ENCODE results near the gene CMSS1. TPM values are rescaled to one million over a fixed set of nuclear protein-coding genes. Genes with fewer than 3 reads are reported as not detected.

The CMSS1 gene
- total RNA-seq, 4 donors from 2014 or later = 1.3 to 9.9 (median 2.3) TPM

DNA sequence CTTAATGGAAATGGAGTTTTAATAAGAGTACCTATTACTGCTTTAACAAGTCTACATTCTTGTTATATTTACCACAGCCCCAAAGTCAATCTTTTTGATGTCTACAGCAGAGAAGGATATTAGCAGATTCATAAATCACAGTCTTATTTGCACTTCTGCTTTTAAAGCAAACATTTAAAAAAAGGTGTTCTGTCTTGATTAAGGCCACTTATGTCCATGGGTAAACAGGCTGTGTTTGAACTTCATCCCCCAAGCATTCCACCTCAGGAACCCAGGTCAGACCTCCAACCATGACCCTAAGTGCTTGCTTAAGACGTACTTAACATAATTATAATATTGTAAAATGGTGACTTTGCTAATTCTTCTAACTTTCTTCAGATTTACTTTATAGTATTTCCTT lies 113.4 kb downstream of the CMSS1 start:
- Histone ChIP-seq H3K4me1 (peaks cover 0 to 26% (median 0%) of the 10 kb centered on the region in 4 donors), H3K27ac (peak overlapping the region in 1 of 4 donors; percentile 66), H3K36me3 (no peaks in the 10 kb centered on the region), H3K27me3 (no peaks in the 10 kb centered on the region), H3K9me3 (no peaks in the 10 kb centered on the region), H3K4me3 (no peak overlapping the region)
- TF ChIP-seq, protein P1, sequence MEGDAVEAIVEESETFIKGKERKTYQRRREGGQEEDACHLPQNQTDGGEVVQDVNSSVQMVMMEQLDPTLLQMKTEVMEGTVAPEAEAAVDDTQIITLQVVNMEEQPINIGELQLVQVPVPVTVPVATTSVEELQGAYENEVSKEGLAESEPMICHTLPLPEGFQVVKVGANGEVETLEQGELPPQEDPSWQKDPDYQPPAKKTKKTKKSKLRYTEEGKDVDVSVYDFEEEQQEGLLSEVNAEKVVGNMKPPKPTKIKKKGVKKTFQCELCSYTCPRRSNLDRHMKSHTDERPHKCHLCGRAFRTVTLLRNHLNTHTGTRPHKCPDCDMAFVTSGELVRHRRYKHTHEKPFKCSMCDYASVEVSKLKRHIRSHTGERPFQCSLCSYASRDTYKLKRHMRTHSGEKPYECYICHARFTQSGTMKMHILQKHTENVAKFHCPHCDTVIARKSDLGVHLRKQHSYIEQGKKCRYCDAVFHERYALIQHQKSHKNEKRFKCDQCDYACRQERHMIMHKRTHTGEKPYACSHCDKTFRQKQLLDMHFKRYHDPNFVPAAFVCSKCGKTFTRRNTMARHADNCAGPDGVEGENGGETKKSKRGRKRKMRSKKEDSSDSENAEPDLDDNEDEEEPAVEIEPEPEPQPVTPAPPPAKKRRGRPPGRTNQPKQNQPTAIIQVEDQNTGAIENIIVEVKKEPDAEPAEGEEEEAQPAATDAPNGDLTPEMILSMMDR (IDR thresholded peaks at IDR 0.05) = no peak
- TF ChIP-seq POLR2A (IDR thresholded peaks at IDR 0.05) = no peak
- no peak for DNase-seq

DNA sequence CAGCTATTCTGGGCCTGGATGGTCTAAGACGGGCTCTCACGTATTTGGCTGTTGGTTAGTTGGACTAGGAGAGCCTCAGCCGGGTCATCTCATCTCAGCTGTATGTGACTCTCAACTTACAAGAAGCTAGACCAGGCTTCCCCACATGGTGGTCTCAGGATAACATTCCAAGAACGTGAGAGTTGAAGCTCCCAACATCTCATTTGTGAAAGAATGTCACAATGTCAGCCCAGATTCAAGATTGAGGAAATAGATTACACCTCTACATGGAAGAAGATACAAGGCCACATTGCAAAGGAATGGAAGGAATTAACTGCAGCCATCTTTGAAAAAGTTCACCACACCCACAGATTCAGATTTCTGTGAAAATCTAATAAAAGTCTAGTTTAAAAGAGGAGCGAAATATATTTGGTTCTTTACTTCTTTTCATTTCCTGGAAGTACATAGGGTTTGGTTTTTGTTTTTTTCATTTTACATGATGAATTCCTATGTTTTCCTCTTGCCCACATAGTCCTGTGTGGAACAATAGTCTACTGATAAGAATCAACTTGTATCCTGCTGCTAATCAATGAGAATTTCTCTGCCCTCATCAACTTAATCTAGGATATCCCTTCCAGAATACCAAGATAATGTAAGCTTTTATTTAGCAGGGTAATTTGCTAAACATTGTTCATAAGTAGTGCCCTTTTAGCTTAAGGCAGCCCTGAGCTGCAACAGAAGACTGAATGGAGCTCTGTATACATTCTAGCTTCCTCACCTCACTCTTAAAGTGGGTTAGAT lies 116.5 kb downstream of the CMSS1 start:
- Histone ChIP-seq H3K4me1 (peaks cover 0 to 29% (median 2%) of the 10 kb centered on the region in 4 donors), H3K4me3 (no peak overlapping the region), H3K9me3 (no peaks in the 10 kb centered on the region), H3K27ac (no peak overlapping the region), H3K36me3 (no peaks in the 10 kb centered on the region), H3K27me3 (no peaks in the 10 kb centered on the region)
- TF ChIP-seq, protein P1 (IDR thresholded peaks at IDR 0.05) = no peak
- no peak for TF ChIP-seq POLR2A (IDR thresholded peaks at IDR 0.05)
- DNase-seq = no peak

DNA sequence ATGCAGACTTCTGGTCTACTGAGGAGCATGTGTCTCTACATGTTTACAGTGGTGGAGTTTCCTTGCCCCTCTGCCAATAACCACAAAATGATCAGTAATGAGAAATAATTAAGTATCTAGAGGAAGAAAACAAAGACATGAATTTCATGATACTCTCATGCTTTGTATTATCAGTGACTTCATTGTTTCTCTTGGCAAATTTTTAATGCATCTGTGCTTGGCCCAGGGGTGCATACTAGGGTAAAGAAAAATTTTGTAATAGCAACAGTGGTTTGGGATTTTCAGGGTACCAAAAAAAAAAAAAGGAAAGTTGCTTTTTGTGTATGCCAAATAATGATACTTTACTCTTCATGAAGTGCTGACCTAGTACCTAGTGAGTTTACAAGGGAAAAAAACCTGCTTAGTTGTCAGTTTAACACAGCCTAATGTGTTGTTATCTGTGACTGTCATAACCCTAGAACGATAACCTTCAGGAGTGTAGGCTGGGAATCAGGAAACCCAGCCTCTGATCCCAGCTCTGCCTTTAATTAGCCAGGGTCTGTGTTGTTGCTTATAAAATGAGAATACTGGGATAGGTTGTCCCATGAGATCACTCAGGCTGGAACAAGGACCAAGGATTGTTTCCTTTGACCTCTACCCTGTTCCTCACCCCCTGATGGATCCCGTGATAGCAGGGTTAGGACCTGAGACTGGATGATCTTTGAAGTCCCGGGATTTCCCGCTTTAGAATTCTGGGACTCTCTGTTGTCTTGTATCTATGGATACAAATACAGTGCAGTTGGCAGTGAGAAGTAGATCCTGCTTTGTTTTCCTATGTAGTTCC lies 117.5 kb downstream of the CMSS1 start:
- Histone ChIP-seq H3K9me3 (no peaks in the 10 kb centered on the region), H3K36me3 (no peaks in the 10 kb centered on the region)

DNA sequence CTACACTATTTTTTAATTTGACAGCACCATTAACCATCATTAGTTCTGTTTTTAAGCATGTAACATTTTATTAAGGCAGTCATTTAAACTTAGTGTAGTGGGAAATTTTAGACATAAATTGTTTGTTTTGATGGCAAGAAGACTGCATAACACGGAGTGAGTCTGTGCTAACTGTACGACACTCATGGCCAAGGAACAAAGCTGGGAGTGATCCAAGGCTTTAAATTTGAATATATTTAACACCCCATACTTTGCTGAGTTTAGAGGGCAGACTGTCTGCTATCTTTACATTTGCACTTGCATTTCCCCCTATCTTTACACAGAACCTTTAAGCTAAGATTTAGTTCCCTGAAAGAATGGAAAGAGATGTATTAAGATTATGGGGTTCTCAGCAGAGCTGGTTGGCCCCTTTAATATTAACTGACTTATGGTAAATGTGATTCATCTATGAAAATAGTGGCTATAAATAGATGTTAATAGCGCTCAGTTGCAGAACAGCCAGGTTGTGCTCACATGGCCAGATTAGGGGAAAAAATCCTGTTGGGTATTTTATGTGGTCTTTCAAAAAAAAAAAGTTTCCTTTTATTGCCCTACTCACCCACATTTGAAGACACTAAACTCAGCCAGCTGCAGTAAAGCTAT lies 120.7 kb downstream of the CMSS1 start:
- Histone ChIP-seq H3K4me1 (peaks cover 0 to 22% (median 2%) of the 10 kb centered on the region in 4 donors), H3K27ac (peak overlapping the region in 1 of 4 donors; percentile 24), H3K9me3 (no peaks in the 10 kb centered on the region), H3K4me3 (no peak overlapping the region), H3K36me3 (no peaks in the 10 kb centered on the region), H3K27me3 (no peaks in the 10 kb centered on the region)
- no peak for TF ChIP-seq POLR2A (IDR thresholded peaks at IDR 0.05)
- TF ChIP-seq, protein P1 (IDR thresholded peaks at IDR 0.05) = no peak
- no peak for DNase-seq

More for the DNA sequence above, 117.5 kb downstream of the CMSS1 start:
- Histone ChIP-seq H3K27me3 (no peaks in the 10 kb centered on the region), H3K4me3 (no peak overlapping the region), H3K4me1 (peaks cover 0 to 22% (median 2%) of the 10 kb centered on the region in 4 donors), H3K27ac (peak overlapping the region in 1 of 4 donors; percentile 55)
- TF ChIP-seq, protein P1 (IDR thresholded peaks at IDR 0.05) = no peak
- no peak for TF ChIP-seq POLR2A (IDR thresholded peaks at IDR 0.05)
- DNase-seq = no peak

DNA sequence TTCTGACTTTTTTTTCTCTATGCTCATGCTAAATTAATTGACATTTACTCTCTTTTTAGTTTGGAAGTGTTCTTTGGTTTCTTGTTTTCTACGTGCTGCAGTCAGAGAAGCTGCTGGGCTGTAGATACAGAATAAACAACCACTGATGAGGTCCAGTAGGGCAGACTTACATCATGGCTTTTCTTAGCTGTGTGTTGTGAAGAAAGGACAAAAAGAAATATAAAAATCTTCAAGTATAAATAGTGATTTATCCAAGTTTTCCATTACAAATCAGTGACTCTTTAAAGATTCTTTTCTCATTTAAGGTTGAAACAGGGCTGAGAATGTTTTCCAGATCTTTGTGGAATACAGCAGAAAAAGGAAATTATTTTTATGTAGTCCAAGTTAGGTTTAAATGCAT lies 122.2 kb downstream of the CMSS1 start:
- peaks cover 0 to 14% (median 2%) of the 10 kb centered on the region in 4 donors for H3K4me1 ChIP-seq
- H3K27me3 ChIP-seq = no peaks in the 10 kb centered on the region
- peak overlapping the region in 1 of 4 donors; percentile 24 for H3K27ac ChIP-seq
- H3K9me3 ChIP-seq = no peaks in the 10 kb centered on the region
- no peaks in the 10 kb centered on the region for H3K36me3 ChIP-seq
- DNase-seq = no peak
- TF ChIP-seq, protein P1 (IDR thresholded peaks at IDR 0.05) = no peak
- no peak for TF ChIP-seq POLR2A (IDR thresholded peaks at IDR 0.05)
- H3K4me3 ChIP-seq = no peak overlapping the region

All from Peyer's patch (tissue), 4 donors.